ENCODE data around the gene CDCA4. TPM values are rescaled to one million over a fixed set of nuclear protein-coding genes. Genes with fewer than 3 reads are reported as not detected.
A peak's percentile ranks its signal among the peaks of the same experiment; 100 is the strongest.
"Not testable (repeated sequence)": the region's sequence is repeated elsewhere in the genome, so short reads cannot be mapped to it uniquely, and the experiment has no call there.

Gene CDCA4
- polyA plus RNA-seq, 2 of the 4 experiments (the other 2 are of a cell fraction): 24.2 to 26.9 TPM

GRCh38 chr14:105030194-105030593 lies 9.3 kb upstream of the CDCA4 start:
- no peaks in the 10 kb centered on the region for H3K9me3 ChIP-seq
- H3K4me2 ChIP-seq: no peak overlapping the region
- 84% methylated on average over 2 of the region's 2 CpGs for WGBS (ENCODE audit: missing lambda C conversion rate)
- H3K4me3 ChIP-seq: no peak overlapping the region
- ATAC-seq (no peak), DNase-seq (ENCODE audit: low read depth in 1 of 2, low spot score in 1 of 2) (no peak), FAIRE-seq (no peak)
- TF ChIP-seq ELK1 (IDR thresholded peaks at IDR 0.05; ENCODE audit: low read depth, low read length): no peak
- no peak for TF ChIP-seq POLR2AphosphoS2 (conservative IDR thresholded peaks at IDR 0.05; ENCODE audit: low read length)
- H3K4me1 ChIP-seq: peaks cover 22% of the 10 kb centered on the region
- ChIA-PET POLR2A (no interaction called here), CTCF (interaction anchor here (5.6 to 28.5 kb wide), 3 partner anchors 14 to 56 kb away, joined by 39 to 509 read pairs (median 41); no protein-coding TSS in a partner anchor)
- H3K27ac ChIP-seq: 0 out of 6 replicates have a peak overlapping the region, but pooled peaks of 1 of the 2 experiments have one; percentile 36

GRCh38 chr14:105029402-105029801 lies 8.5 kb upstream of the CDCA4 start:
- ChIA-PET CTCF (interaction anchor here (0.7 to 28.5 kb wide), 5 partner anchors 15 to 95 kb away, joined by 3 to 509 read pairs (median 39); no protein-coding TSS in a partner anchor), POLR2A (no interaction called here)
- no peak overlapping the region for H3K4me2 ChIP-seq
- 80% methylated on average over 7 of the region's 7 CpGs for WGBS (ENCODE audit: missing lambda C conversion rate)
- H3K9me3 ChIP-seq: no peaks in the 10 kb centered on the region
- no peak for DNase-seq (ENCODE audit: low read depth in 1 of 2, low spot score in 1 of 2)
- ATAC-seq: no peak
- H3K27ac ChIP-seq: no peak overlapping the region
- peaks cover 30% of the 10 kb centered on the region for H3K4me1 ChIP-seq
- FAIRE-seq: no peak
- H3K4me3 ChIP-seq: no peak overlapping the region
- no peak for TF ChIP-seq TP53 (CRISPR knock-in tag; IDR thresholded peaks at IDR 0.05)

GRCh38 chr14:105028251-105028927 lies 7.5 kb upstream of the CDCA4 start:
- POLR2A ChIA-PET: interaction anchor here (0.5 kb wide), 1 partner anchor 52 kb away, joined by 3 read pairs; no protein-coding TSS in a partner anchor
- TF ChIP-seq HMGXB4 (CRISPR knock-in tag; IDR thresholded peaks at IDR 0.05; ENCODE audit: borderline replicate concordance) (no peak), ESRRA (IDR thresholded peaks at IDR 0.05; ENCODE audit: borderline replicate concordance, low read length) (no peak), TFCP2L1 (CRISPR knock-in tag; IDR thresholded peaks at IDR 0.05) (no peak), ZC3H11A (IDR thresholded peaks at IDR 0.05) (no peak), E2F6 (IDR thresholded peaks at IDR 0.05; ENCODE audit: borderline replicate concordance, low read depth) (no peak), PHF8 (IDR thresholded peaks at IDR 0.05; ENCODE audit: borderline replicate concordance, low read depth) (no peak), ZSCAN20 (CRISPR knock-in tag; IDR thresholded peaks at IDR 0.05) (no peak), CBX8 (IDR thresholded peaks at IDR 0.05) (no peak), RFX5 (IDR thresholded peaks at IDR 0.05) (no peak), HOXB5 (CRISPR knock-in tag; IDR thresholded peaks at IDR 0.05) (no peak), FOSB (CRISPR knock-in tag; IDR thresholded peaks at IDR 0.05) (no peak), MAFK (IDR thresholded peaks at IDR 0.05; ENCODE audit: partially characterized antibody) (no peak)
- Histone ChIP-seq H3K4me1 (peaks cover 41% of the 10 kb centered on the region), H3K27ac (0 out of 6 replicates have a peak overlapping the region, but pooled peaks of 1 of the 2 experiments have one; percentile 5), H3K4me2 (no peak overlapping the region), H3K9me3 (no peaks in the 10 kb centered on the region), H3K4me3 (no peak overlapping the region)
- CTCF ChIA-PET: interaction anchor here (0.7 to 28.5 kb wide), 6 partner anchors 13 to 58 kb away, joined by 3 to 509 read pairs (median 22); no protein-coding TSS in a partner anchor
- WGBS (ENCODE audit: missing lambda C conversion rate): 82% methylated on average over 12 of the region's 12 CpGs
- ATAC-seq: no peak
- no peak for FAIRE-seq
- DNase-seq (ENCODE audit: low read depth in 1 of 2, low spot score in 1 of 2): no peak

- H3K4me2 ChIP-seq; H3K4me3 ChIP-seq; FAIRE-seq; DNase-seq (ENCODE audit: low read depth in 1 of 2, low spot score in 1 of 2); H3K9me3 ChIP-seq; ATAC-seq: not testable (repeated sequence)
- CTCF ChIA-PET: interaction anchor here (0.6 to 28.5 kb wide), 6 partner anchors 12 to 159 kb away, joined by 3 to 509 read pairs (median 31); no protein-coding TSS in a partner anchor
- POLR2A ChIA-PET: interaction anchor here (1.3 kb wide), 1 partner anchor 42 kb away, joined by 3 read pairs; the partner anchor contains the start of gene CLBA1
- peaks cover 47% of the 10 kb centered on the region for H3K4me1 ChIP-seq
- H3K27ac ChIP-seq: peak overlapping the region; percentile 18 to 93; a peak in 3 of 6 replicates
- WGBS (ENCODE audit: missing lambda C conversion rate): 76% methylated on average over 4 of the region's 4 CpGs
Measured at GRCh38 chr14:105027718-105028117, 6.8 kb upstream of the CDCA4 start.

All from A549 (cell line).